ENCODE data around the gene ADAMTS7.
"Not testable (repeated sequence)": the region's sequence is repeated elsewhere in the genome, so short reads cannot be mapped to it uniquely, and the experiment has no call there.

Gene ADAMTS7

DNA sequence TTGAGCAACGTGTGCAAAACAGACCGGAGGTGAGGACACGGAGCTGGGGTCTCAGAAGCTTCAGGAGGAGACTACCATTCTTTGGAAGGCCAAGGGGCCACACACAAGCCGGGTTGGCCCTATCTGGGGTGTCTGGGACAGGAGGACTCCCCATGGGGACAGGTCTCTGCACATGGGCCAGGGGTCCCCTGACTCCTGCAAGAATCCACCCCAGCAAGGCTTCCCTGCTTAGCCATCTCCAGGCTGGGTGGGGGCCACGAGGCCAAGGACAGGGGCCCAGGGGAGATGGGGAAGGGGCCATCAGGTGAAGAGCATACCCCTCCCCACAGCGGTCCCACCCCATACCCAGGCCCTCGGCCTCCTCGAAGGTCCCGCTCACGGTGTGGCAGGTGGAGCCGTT lies 38.5 kb downstream of the ADAMTS7 start:
- no peak for DNase-seq (ENCODE audit: extremely low spot score)
- ChIA-PET POLR2A (no interaction called here), CTCF (no interaction called here)
- TF ChIP-seq, protein P1, sequence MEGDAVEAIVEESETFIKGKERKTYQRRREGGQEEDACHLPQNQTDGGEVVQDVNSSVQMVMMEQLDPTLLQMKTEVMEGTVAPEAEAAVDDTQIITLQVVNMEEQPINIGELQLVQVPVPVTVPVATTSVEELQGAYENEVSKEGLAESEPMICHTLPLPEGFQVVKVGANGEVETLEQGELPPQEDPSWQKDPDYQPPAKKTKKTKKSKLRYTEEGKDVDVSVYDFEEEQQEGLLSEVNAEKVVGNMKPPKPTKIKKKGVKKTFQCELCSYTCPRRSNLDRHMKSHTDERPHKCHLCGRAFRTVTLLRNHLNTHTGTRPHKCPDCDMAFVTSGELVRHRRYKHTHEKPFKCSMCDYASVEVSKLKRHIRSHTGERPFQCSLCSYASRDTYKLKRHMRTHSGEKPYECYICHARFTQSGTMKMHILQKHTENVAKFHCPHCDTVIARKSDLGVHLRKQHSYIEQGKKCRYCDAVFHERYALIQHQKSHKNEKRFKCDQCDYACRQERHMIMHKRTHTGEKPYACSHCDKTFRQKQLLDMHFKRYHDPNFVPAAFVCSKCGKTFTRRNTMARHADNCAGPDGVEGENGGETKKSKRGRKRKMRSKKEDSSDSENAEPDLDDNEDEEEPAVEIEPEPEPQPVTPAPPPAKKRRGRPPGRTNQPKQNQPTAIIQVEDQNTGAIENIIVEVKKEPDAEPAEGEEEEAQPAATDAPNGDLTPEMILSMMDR (IDR thresholded peaks at IDR 0.05; ENCODE audit: control extremely low read depth, extremely low read depth, low read depth, missing control alignments) = no peak

DNA sequence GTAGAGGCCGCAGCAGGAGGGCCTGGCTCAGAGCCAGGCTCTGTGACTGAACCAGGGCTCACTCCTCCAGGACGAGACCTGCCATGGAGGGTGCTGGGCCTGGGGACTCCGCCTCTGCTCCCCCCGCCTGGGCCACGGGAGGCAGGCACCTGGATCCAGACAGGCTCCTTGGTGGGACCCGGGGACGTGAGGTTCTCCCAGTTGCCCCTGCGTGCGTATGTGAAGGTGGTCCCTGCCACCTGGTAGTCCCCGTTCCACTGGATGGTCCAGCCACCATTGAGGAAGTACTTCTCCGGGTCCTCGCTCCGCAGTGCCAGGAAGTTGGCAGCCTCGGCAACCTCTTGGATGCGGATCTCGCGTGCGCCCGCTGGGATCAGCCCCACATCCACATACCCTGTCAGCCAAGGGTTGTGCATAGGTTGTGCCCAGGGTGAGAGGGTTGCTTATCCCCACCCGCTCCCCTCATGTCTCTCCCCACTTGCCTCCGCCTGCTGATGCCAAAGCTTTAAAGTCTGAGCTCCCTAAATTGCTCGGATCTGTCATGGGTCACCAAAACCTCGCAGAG lies 39.7 kb downstream of the ADAMTS7 start:
- DNase-seq (ENCODE audit: extremely low spot score); POLR2A ChIA-PET: not testable (repeated sequence)
- CTCF ChIA-PET = interaction anchor here (0.8 to 1.5 kb wide), 3 partner anchors 23 to 89 kb away, joined by 3 read pairs; no protein-coding TSS in a partner anchor

DNA sequence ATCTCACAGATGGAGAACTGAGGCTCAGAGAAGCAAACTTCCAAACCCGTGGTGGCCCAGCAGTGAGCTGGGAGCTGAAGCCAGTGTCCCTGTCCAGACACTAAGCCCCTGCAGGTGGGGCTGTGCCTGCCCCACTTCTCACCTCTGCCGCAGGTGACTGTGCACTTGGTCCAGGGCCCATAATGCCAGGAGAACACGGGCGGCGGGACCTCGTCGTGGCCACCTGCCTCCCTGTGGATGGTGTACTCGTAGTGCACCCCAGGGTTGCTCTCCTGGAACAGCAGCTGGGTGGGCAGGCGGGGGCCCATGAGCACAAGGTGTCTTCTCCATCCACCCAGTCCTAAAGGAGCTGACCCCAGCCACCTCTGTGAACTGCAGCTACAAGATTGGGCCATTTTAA lies 40.2 kb downstream of the ADAMTS7 start:
- CTCF ChIA-PET = interaction anchor here (0.8 to 1.5 kb wide), 3 partner anchors 23 to 89 kb away, joined by 3 read pairs; no protein-coding TSS in a partner anchor
- DNase-seq (ENCODE audit: extremely low spot score); POLR2A ChIA-PET: not testable (repeated sequence)

DNA sequence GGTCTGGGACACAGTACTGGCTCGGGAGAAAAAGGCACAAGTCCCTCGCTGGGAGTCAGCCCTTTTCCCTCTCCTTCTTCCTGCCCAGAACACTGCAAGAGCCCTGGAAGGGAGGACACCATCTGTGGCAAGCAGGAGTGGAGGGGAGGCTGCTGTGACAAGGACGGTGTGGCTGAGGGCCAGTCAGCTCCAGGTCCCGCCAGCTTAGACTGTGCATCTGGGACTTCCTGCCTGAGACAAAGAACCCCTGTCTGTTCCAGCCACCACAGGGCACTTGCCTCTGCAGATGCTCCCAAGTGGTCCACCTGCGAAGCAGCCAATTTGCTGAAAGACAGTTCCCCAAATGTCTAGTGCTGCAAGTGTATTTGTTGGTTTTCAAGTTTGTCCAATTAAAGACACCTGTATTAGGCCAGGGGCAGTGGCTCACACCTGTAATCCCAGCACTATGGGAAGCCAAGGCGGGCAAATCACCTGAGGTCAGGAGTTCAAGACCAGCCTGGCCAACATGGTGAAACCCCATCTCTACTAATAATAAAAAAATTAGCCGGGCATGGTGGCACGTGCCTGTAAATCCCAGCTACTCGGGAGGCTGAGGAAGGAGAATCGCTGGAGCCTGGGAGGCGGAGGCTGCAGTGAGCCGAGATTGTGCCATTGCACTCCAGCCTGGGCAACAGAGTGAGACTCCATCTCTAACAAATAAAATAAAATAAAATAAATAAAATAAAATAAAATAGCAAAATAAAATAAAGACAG lies 41.6 kb downstream of the ADAMTS7 start:
- CTCF ChIA-PET = interaction anchor here (1.5 kb wide), 1 partner anchor 91 kb away, joined by 3 read pairs; no protein-coding TSS in a partner anchor
- POLR2A ChIA-PET = not testable (repeated sequence)

DNA sequence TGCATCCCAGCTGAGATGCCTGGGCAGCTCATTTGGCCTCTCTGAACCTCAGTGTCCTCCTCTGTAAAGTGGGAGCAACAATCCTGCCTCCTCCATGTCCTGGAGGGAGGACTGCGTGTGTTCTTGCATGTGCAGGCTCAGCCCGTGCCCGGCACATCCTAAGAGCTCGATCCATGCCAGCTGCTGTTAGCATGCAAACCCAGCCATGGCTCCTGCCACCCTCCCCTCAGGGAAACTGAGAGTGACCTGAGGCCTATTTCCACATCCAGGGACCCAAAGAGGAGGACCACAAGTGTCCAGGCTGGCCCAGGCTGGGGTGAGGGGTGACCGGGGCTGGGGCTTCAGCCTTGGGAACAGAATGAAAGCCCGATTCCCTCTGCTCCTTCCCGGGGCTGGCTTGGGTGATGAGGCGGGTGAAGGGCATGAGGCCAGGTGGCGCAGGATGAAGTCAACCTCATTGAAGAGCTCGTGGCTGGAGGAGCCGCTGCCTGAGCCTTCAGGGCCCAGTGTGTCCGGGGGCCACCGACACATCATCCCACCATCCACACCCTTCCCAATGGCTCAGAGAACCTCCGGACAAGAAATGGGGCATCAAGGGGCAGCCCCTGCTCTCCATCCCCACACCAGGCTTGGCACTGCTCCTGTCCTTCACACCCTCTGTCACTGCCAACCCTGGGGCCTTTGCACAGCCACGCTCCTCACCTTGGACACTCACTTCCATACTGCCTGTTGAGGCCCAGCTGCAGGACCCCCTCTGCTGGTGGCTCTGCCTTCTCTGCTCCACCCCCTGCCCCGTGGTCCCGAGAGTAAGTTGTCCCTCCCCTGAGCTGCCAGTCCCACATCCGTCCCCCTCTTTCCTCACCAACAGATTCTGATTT lies 42.5 kb downstream of the ADAMTS7 start:
- ChIA-PET CTCF (no interaction called here), POLR2A (no interaction called here)
- TF ChIP-seq, protein P1 (IDR thresholded peaks at IDR 0.05; ENCODE audit: control extremely low read depth, extremely low read depth, low read depth, missing control alignments) = no peak
- no peak for DNase-seq (ENCODE audit: extremely low spot score)

More for the DNA sequence above, 41.6 kb downstream of the ADAMTS7 start:
- DNase-seq (ENCODE audit: extremely low spot score) = not testable (repeated sequence)

- CTCF ChIA-PET = no interaction called here
- TF ChIP-seq, protein P1 (IDR thresholded peaks at IDR 0.05; ENCODE audit: control extremely low read depth, extremely low read depth, low read depth, missing control alignments) = no peak
Observed at GRCh38 chr15:78768096-78768495, 43.2 kb downstream of the ADAMTS7 start.

GRCh38 chr15:78767331-78767951 lies 43.8 kb downstream of the ADAMTS7 start:
- TF ChIP-seq, protein P1 (IDR thresholded peaks at IDR 0.05; ENCODE audit: control extremely low read depth, extremely low read depth, low read depth, missing control alignments) = no peak
- ChIA-PET CTCF (no interaction called here), POLR2A (no interaction called here)
- no peak for DNase-seq (ENCODE audit: extremely low spot score)

More at GRCh38 chr15:78768096-78768495, 43.2 kb downstream of the ADAMTS7 start:
- no peak for DNase-seq (ENCODE audit: extremely low spot score)
- POLR2A ChIA-PET = no interaction called here

GRCh38 chr15:78766641-78767071 lies 44.6 kb downstream of the ADAMTS7 start:
- POLR2A ChIA-PET; DNase-seq (ENCODE audit: extremely low spot score); CTCF ChIA-PET: not testable (repeated sequence)

Data from GM10248 (cell line).